HG03432 (cell line): ENCODE data around the gene KCNN2.

ENCODE experiments used
- ATAC-seq: cut with Tn5 transposase; IDR thresholded peaks from one replicate; pipeline ENCODE4 v1.9.1; 2021; ENCODE audit warnings: mild to moderate bottlenecking, moderate library complexity; ENCODE audit not compliant: unreplicated experiment

The KCNN2 gene

DNA sequence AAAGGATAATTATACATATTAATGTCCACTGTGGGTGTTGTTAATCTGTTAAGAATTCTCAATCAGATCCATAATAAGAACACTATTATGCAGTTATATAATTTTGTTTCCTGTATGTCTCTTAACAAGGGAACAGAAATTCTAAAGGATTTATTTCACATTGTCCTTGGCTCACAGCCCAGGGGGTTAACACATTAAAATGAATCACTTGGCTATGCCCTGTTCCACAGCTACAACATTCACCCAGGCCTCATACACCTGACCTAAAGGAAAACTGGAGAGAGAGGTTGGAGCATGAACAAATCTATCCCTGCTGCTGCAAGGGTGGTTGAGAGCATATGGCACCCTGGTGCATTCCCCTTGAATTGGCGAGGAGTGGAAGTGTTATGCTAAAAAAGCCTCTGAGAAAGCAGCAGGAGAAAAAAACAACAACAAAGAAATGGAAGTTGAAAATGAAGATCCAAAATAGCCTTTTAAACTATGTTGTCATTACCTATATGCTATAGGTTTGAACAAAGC lies 116.0 kb downstream of the KCNN2 start:
- ATAC-seq: no peak

DNA sequence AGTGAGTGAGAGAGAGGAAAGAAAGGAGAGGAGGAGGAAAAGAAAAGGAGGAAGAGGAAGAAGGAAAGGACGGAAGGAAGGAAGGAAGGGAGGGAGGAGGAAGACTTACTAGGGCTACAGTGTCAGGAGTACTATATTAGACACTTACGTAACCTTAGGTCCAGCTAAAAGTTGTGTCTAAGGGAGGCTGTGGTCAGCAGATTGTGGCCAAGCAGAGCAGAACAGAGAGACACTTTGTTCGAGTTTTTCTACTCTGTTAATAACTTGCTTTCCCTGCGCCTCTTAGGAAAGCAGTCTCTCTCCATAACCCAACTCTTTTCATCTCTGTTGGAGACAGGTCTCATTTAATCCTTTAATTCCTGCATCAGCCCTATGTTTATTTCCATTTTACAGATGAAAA lies 138.9 kb downstream of the KCNN2 start:
- ATAC-seq: no peak

DNA sequence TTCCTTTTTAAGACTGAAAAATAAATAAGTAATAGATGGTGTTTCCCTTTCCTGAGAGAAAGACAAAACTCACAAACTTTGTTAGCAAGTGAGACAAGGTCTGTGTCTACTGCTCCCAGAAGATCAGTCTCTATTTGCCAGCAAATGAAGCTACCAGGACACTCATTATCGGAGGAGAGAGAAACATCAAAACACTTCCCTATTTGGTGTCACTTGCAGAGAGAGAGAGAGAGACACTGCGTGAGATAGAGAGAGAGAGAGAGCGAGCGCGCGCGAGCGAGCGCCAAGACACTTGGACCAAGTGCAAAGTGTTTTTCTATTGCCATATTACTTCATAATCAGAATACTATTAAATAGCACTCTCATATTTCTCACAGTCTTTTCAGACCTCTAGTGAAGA lies 142.7 kb downstream of the KCNN2 start:
- no peak for ATAC-seq

DNA sequence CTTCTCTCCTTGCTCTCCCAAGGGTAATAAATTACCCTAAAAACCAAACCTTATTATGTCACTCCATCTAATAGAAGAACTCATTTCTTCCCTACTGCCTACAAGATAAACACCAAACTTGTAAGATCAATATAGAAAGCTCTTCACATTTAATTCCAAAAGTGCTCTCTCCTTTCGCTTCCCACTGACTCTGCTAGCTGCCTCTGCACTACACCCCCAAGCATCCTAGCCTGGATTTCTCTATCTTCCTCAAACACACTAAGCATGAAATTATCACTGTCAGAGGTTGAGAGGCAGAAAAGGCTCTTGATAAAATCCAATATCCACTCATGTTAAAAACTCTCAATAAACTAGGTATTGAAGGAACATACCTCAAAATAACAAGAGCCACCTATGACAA lies 162.4 kb downstream of the KCNN2 start:
- ATAC-seq: no peak

DNA sequence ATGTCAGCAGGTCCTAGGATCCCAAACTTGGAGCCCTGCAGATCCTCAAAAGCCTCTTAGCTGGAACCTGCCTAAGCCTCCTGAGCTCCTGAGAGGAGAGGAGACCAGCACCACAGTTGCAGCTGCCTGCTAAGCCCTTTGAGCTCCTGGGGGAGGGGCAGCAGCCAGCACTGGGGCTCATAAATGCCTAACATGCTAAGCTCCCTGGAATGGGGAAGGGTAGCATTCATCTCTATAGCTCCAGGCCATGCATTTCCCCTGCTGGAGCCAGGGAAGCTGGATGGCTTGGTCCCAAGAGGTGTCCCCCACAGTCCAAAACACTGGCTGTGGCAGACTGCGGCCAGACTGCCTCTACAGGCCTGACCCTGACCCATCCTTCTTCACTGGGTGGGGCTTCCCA lies 182.7 kb downstream of the KCNN2 start:
- no peak for ATAC-seq
